Suprapubic skin (tissue), 4 donors: ENCODE data around the gene POLR2C. TPM values are rescaled to one million over a fixed set of nuclear protein-coding genes. Genes with fewer than 3 reads are reported as not detected.

ENCODE experiments used
- DNase-seq, 2 donors: peaks; one replicate each; pipeline ENCODE4 v3.0.0-alpha.2; 2019; ENCODE audit warnings: low spot score in 2 of 2
- H3K27ac ChIP-seq: fragments of 200-600 bp; sonication (generic); one replicate; pipeline ENCODE4 v1.5.1; 2019
- H3K27me3 ChIP-seq: fragments of 200-600 bp; sonication (generic); one replicate; pipeline ENCODE4 v1.5.1; 2019
- H3K36me3 ChIP-seq: fragments of 200-600 bp; sonication (generic); one replicate; pipeline ENCODE4 v1.5.1; 2019
- H3K4me1 ChIP-seq: fragments of 200-600 bp; sonication (generic); one replicate; pipeline ENCODE4 v1.5.1; 2019
- H3K4me3 ChIP-seq: fragments of 200-600 bp; sonication (generic); one replicate; pipeline ENCODE4 v1.5.1; 2019; ENCODE audit warnings: mild to moderate bottlenecking
- H3K9me3 ChIP-seq: fragments of 200-600 bp; sonication (generic); one replicate; pipeline ENCODE4 v1.5.1; 2019
- CTCF ChIP-seq, 2 donors: fragments of 200-600 bp in 1 of 2; fragments of 450-650 bp in 1 of 2; sonication (generic) in 1 of 2; IDR thresholded peaks; one replicate each; pipeline ENCODE4 v1.5.1; 2016 to 2019; ENCODE audit warnings: antibody characterized with exemption in 2 of 2, mild to moderate bottlenecking in 1 of 2, moderate library complexity in 1 of 2
- EP300 ChIP-seq: sonication (generic); formaldehyde crosslinking; IDR thresholded peaks from one replicate; pipeline ENCODE4 v1.6.1; 2017; ENCODE audit warnings: antibody characterized with exemption
- POLR2A ChIP-seq, 2 donors: fragments of 450-650 bp; IDR thresholded peaks; one replicate each; pipeline ENCODE4 v1.6.1; 2017; ENCODE audit warnings: antibody characterized with exemption in 2 of 2, mild to moderate bottlenecking in 2 of 2, moderate library complexity in 2 of 2
- POLR2AphosphoS5 ChIP-seq, 3 donors: sonication (generic); formaldehyde crosslinking; IDR thresholded peaks; one replicate each; pipeline ENCODE4 v1.6.1; 2017; ENCODE audit warnings: antibody characterized with exemption in 3 of 3
- WGBS: methylation state at CpG from one replicate; pipeline ENCODE4 v1.1.5; 2018; 5-methylcytosine and 5-hydroxymethylcytosine counted together
- total RNA-seq, 4 donors: library from RNA; depleted of rRNA; stranded (reverse); fragments of >200 nt; gene quantifications; one replicate each; pipeline ENCODE4 v1.1.0, GENCODE V29; 2016

POLR2C gene
- total RNA-seq, 4 donors from 2014 or later, result 65.0 to 80.3 (median 72.0) TPM

GRCh38 chr16:57481421-57481820 lies 18.9 kb downstream of the POLR2C start:
- 81% methylated on average over 3 of the region's 4 CpGs for WGBS
- peaks cover 71% of the 10 kb centered on the region for H3K4me1 ChIP-seq
- TF ChIP-seq POLR2AphosphoS5 (IDR thresholded peaks at IDR 0.05), result no peak
- no peak for TF ChIP-seq CTCF (IDR thresholded peaks at IDR 0.05)
- TF ChIP-seq EP300, result no peak
- no peak for TF ChIP-seq POLR2A (IDR thresholded peaks at IDR 0.05)
- peak in 1 of 2 donors; percentile 35 for DNase-seq
- H3K9me3 ChIP-seq, result no peaks in the 10 kb centered on the region
- no peak overlapping the region for H3K4me3 ChIP-seq
- H3K27ac ChIP-seq, result no peak overlapping the region
- H3K27me3 ChIP-seq, result no peaks in the 10 kb centered on the region
- H3K36me3 ChIP-seq, result peaks cover 5% of the 10 kb centered on the region

DNA sequence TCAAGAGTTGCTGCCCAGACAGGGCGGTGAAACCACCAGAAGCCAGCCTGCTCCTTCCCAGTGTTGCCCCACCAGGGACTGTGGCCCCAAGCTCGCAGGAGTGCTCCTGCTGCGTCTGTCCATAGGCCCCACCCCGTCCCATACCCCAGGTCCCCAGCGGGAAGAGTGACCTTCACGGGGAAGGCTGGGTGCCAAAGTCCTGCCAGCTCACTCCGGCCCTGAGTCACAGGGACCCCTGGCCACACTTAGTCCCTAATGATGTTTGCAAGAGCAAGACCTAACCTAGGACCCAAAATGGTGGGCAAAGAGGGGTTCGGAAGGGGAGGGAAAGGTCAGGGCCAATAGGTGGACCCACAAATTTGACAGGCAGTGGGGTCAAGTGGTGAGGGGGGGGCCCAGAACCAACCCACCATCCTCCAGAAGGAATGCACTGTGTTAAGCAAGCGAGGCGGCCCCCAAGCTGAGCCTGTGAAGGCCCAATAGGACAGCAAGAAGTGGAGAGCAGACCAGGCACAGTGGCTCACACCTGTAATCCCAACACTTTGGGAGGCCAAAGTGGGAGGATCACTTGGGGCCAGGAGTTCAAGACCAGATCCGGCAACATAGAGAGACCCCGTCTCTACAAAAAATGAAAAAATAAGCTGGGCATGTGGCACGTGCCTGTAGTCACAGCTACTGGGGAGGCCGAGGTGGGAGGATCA lies 20.5 kb downstream of the POLR2C start:
- H3K4me3 ChIP-seq, result no peak overlapping the region
- H3K9me3 ChIP-seq, result no peaks in the 10 kb centered on the region
- H3K27ac ChIP-seq, result no peak overlapping the region
- no peak for TF ChIP-seq POLR2A (IDR thresholded peaks at IDR 0.05)
- no peak for TF ChIP-seq POLR2AphosphoS5 (IDR thresholded peaks at IDR 0.05)
- H3K36me3 ChIP-seq, result peaks cover under 1% of the 10 kb centered on the region
- 81% methylated on average over 11 of the region's 14 CpGs for WGBS
- peak in 1 of 2 donors; percentile 59 for DNase-seq
- no peaks in the 10 kb centered on the region for H3K27me3 ChIP-seq
- peaks cover 72% of the 10 kb centered on the region for H3K4me1 ChIP-seq

- WGBS, result 53% methylated on average over 13 of the region's 19 CpGs
- H3K27me3 ChIP-seq, result no peaks in the 10 kb centered on the region
- H3K9me3 ChIP-seq, result no peaks in the 10 kb centered on the region
- TF ChIP-seq EP300 (no peak), CTCF (IDR thresholded peaks at IDR 0.05) (no peak), POLR2A (IDR thresholded peaks at IDR 0.05) (no peak)
- H3K4me1 ChIP-seq, result peaks cover 64% of the 10 kb centered on the region
- H3K27ac ChIP-seq, result no peak overlapping the region
- DNase-seq, result peak in 1 of 2 donors; percentile 60
- no peaks in the 10 kb centered on the region for H3K36me3 ChIP-seq
- no peak overlapping the region for H3K4me3 ChIP-seq
Measured at GRCh38 chr16:57483725-57484514, 21.4 kb downstream of the POLR2C start.

GRCh38 chr16:57484515-57485005 lies 22.1 kb downstream of the POLR2C start:
- Histone ChIP-seq H3K27me3 (no peaks in the 10 kb centered on the region), H3K4me3 (peak overlapping the region; percentile 82), H3K4me1 (peaks cover 58% of the 10 kb centered on the region), H3K9me3 (no peaks in the 10 kb centered on the region), H3K27ac (no peak overlapping the region), H3K36me3 (no peaks in the 10 kb centered on the region)
- TF ChIP-seq EP300, result no peak
- TF ChIP-seq POLR2A (IDR thresholded peaks at IDR 0.05), result no peak
- TF ChIP-seq POLR2AphosphoS5 (IDR thresholded peaks at IDR 0.05), result no peak
- TF ChIP-seq CTCF (IDR thresholded peaks at IDR 0.05), result no peak
- DNase-seq, result no peak
- 72% methylated on average over 8 of the region's 8 CpGs for WGBS

DNA sequence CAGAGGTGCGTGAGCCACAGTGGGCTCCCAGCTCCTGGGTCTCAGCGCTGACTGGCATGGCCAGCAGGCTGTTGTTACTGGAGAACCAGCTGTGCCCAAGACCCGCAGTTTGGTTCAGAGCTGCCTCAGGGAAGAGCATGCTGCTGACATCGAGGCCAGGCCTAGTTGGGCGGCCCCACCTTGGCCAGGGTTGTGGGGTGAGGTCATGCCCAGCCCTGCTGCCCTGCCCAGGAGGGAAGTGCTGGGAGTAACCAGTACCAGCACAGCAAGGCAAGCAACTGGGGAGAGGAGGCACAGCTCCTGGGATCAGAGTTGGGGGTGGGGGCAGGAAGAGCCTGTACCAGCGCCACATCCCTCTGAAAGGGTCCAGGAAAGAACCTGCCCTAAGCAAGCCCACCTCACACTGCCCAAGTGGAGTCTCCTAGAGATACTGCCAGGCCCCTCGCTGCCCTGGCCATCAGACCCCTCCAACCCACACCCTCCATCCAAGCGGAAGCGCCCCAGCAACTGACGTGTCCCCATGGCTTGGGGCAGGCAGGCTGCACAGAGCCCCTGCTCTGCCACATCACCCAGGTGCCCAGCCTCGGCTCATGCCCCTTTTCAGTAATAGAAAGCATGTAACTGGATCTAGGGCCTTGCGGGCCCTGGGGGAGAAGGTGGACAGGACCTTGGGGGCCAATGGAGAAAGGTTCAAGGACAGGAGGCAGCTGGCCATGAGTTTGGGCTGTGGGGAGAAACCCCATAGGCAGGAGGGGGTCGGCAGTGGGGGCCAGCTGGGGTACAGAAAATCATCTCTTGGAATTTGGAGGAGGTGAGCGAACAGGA lies 22.8 kb downstream of the POLR2C start:
- H3K27ac ChIP-seq, result peak overlapping the region; percentile 89
- no peaks in the 10 kb centered on the region for H3K9me3 ChIP-seq
- peaks cover 50% of the 10 kb centered on the region for H3K4me1 ChIP-seq
- peak overlapping the region; percentile 82 for H3K4me3 ChIP-seq
- DNase-seq, result peak in 1 of 2 donors; percentile 68
- H3K27me3 ChIP-seq, result no peaks in the 10 kb centered on the region
- WGBS, result 51% methylated on average over 14 of the region's 14 CpGs
- no peak for TF ChIP-seq POLR2AphosphoS5 (IDR thresholded peaks at IDR 0.05)
- TF ChIP-seq POLR2A (IDR thresholded peaks at IDR 0.05), result no peak
- TF ChIP-seq EP300, result no peak
- TF ChIP-seq CTCF (IDR thresholded peaks at IDR 0.05), result no peak
- no peaks in the 10 kb centered on the region for H3K36me3 ChIP-seq
